Naive thymus-derived CD4-positive, alpha-beta T cell (primary cell): ENCODE measurements around the gene ASTN1. TPM values are rescaled to one million over a fixed set of nuclear protein-coding genes. Genes with fewer than 3 reads are reported as not detected.
A peak's percentile ranks its signal among the peaks of the same experiment; 100 is the strongest.

Experiments used
- ATAC-seq: fragments of 150-1000 bp; cut with Tn5 transposase; 2 replicates; pipeline ENCODE4 v1.10.0; 2021; ENCODE audit warnings: mild to moderate bottlenecking, moderate library complexity
- CTCF ChIA-PET: fragments of 350-600 bp; sonication (Branson Sonifier 250); formaldehyde crosslinking; loops from one replicate; lab custom pipeline; 2021; ENCODE audit warnings: antibody characterized with exemption; lab: Charles Lee
- POLR2A ChIA-PET: fragments of 350-600 bp; sonication (Branson Sonifier 250); formaldehyde crosslinking; loops from one replicate; lab custom pipeline; 2021; ENCODE audit warnings: antibody characterized with exemption, inconsistent platforms; lab: Charles Lee
- DNase-seq, 9 donors: peaks; one replicate each; pipeline versions ENCODE4 v3.0.0 to v3.0.0-alpha.2; 2020 to 2022; ENCODE audit warnings: mixed read lengths in 1 of 9
- H3K27ac ChIP-seq: one replicate; pipeline ENCODE4 v1.7.0; 2013; ENCODE audit warnings: mild to moderate bottlenecking, low read depth, low read length, moderate library complexity
- H3K27me3 ChIP-seq, 2 donors: one replicate each; pipeline ENCODE4 v1.7.0; 2013; ENCODE audit warnings: low read length in 2 of 2, mild to moderate bottlenecking in 2 of 2, moderate library complexity in 2 of 2; ENCODE audit not compliant: control insufficient read depth in 2 of 2, insufficient read depth in 2 of 2
- H3K36me3 ChIP-seq, 3 experiments: 1 replicate in 2 of 3; 2 replicates in 1 of 3; pipeline ENCODE4 v1.7.0; 2013; ENCODE audit warnings: low read length in 3 of 3, mild to moderate bottlenecking in 3 of 3, moderate library complexity in 1 of 3; ENCODE audit not compliant: insufficient read depth in 3 of 3, control insufficient read depth in 2 of 3
- H3K4me1 ChIP-seq, 2 donors: one replicate each; pipeline ENCODE4 v1.7.0; 2013; ENCODE audit warnings: low read length in 2 of 2, mild to moderate bottlenecking in 2 of 2, moderate library complexity in 1 of 2; ENCODE audit not compliant: control insufficient read depth in 2 of 2, insufficient read depth in 2 of 2
- H3K4me3 ChIP-seq: 2 replicates; pipeline ENCODE4 v1.7.0; 2013; ENCODE audit warnings: mild to moderate bottlenecking, low read length
- H3K9me3 ChIP-seq, 3 experiments: 1 replicate in 2 of 3; 2 replicates in 1 of 3; pipeline ENCODE4 v1.7.0; 2013; ENCODE audit warnings: low read length in 3 of 3; ENCODE audit not compliant: control insufficient read depth in 2 of 3
- H3K27ac Mint-ChIP-seq, 9 donors: one replicate each; pipeline ENCODE4 v1.8.0; 2020 to 2022; ENCODE audit warnings: mixed read lengths in 9 of 9, mild to moderate bottlenecking in 8 of 9, moderate library complexity in 5 of 9, inconsistent platforms in 2 of 9
- H3K27me3 Mint-ChIP-seq, 5 donors: one replicate each; pipeline ENCODE4 v1.8.0; 2021 to 2022; ENCODE audit warnings: mixed read lengths in 5 of 5, mild to moderate bottlenecking in 1 of 5
- H3K36me3 Mint-ChIP-seq, 5 donors: one replicate each; pipeline ENCODE4 v1.8.0; 2020 to 2022; ENCODE audit warnings: mixed read lengths in 5 of 5, mild to moderate bottlenecking in 3 of 5, inconsistent platforms in 1 of 5
- H3K4me1 Mint-ChIP-seq, 7 donors: one replicate each; pipeline ENCODE4 v1.8.0; 2020 to 2022; ENCODE audit warnings: mixed read lengths in 7 of 7, mild to moderate bottlenecking in 3 of 7, inconsistent platforms in 1 of 7
- H3K4me3 Mint-ChIP-seq, 10 donors: one replicate each; pipeline ENCODE4 v1.8.0; 2020 to 2022; ENCODE audit warnings: mild to moderate bottlenecking in 10 of 10, mixed read lengths in 10 of 10, moderate library complexity in 6 of 10, inconsistent platforms in 2 of 10
- H3K9me3 Mint-ChIP-seq, 11 donors: one replicate each; pipeline ENCODE4 v1.8.0; 2020 to 2022; ENCODE audit warnings: mixed read lengths in 11 of 11, mild to moderate bottlenecking in 4 of 11, inconsistent platforms in 1 of 11, moderate library complexity in 1 of 11
- intact Hi-C, 2 donors: fragments of 100-400 bp; cut with micrococcal nuclease; formaldehyde crosslinking; loops; one replicate each; pipeline ENCODE4 v1.15.1; 2023
- polyA plus RNA-seq, 2 donors: library from polyadenylated mRNA; unstranded; fragments of 300-500 nt; fragmentation: Illumina TruSeq; gene quantifications; one replicate each; pipeline ENCODE4 v1.2.3, GENCODE V29; 2021
- total RNA-seq, 6 experiments: library from RNA in 5 of 6; stranded (reverse) in 5 of 6; gene quantifications; 1 replicate in 5 of 6; 2 replicates in 1 of 6; pipeline ENCODE4 v1.2.3 and lab custom pipeline; 2021 to 2026

Gene ASTN1
- total RNA-seq, result under 1 TPM in 1 of 5 experiments, not detected in 4; 0.07 TPM
- polyA plus RNA-seq, result not detected
- not detected for total RNA-seq (lab: John Stamatoyannopoulos, UW)

- no peak within 1 kb of the TSS for H3K27ac Mint-ChIP-seq
- H3K27me3 Mint-ChIP-seq, result peaks cover 25 to 40% (median 29%) of the 10 kb centered on the region in 5 donors
- H3K9me3 ChIP-seq, result no peaks in the 10 kb centered on the region
- no peak within 1 kb of the TSS for H3K27ac ChIP-seq
- H3K4me3 Mint-ChIP-seq, result peak within 1 kb of the TSS in 1 of 10 donors; percentile 2
- no peak for DNase-seq
- peaks cover 0 to 15% (median 3%) of the 10 kb centered on the region in 11 donors for H3K9me3 Mint-ChIP-seq
- intact Hi-C loops, result no loop called here
- H3K4me3 ChIP-seq, result no peak within 1 kb of the TSS
- no peaks in the 10 kb centered on the region for H3K4me1 ChIP-seq
- POLR2A ChIA-PET, result no interaction called here
- H3K4me1 Mint-ChIP-seq, result peaks cover 0 to 9% (median 0%) of the 10 kb centered on the region in 7 donors
- CTCF ChIA-PET, result no interaction called here
- H3K36me3 ChIP-seq, result no peaks in the 10 kb centered on the region
- no peaks in the 10 kb centered on the region for H3K27me3 ChIP-seq
- H3K36me3 Mint-ChIP-seq, result peaks cover 0 to 9% (median 0%) of the 10 kb centered on the region in 5 donors
- ATAC-seq, result no peak
Observed at GRCh38 chr1:177164380-177165068, at the start of gene ASTN1. TSS of gene ASTN1 (minus strand) at chr1:177164712. CDS start at chr1:177164676, 36 bp downstream.

DNA sequence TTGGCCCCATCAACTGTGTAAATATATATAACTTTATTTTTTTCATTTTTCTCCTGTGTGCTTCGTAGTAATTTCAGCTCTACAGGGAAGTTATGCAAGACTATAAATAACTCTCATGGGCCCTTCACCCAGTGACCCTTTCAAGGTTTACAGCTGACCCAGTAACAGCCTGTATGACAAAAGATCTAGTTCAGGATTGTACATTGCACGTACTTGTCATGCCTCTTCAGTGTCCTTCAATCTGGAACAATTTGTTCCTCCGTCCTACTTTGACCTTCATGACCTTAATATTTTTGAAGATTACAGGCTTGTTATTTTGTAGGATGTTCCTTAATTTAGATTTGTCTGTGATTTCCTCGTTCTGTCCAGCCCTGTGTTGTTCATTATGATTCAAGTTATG is 46.7 kb upstream of the ASTN1 start:
- H3K4me1 Mint-ChIP-seq, result no peaks in the 10 kb centered on the region
- no peak overlapping the region for H3K4me3 ChIP-seq
- no peaks in the 10 kb centered on the region for H3K36me3 ChIP-seq
- H3K9me3 ChIP-seq, result no peaks in the 10 kb centered on the region
- DNase-seq (no peak), ATAC-seq (no peak)
- no peaks in the 10 kb centered on the region for H3K36me3 Mint-ChIP-seq
- no peaks in the 10 kb centered on the region for H3K4me1 ChIP-seq
- no peak overlapping the region for H3K27ac ChIP-seq
- no peak overlapping the region for H3K27ac Mint-ChIP-seq
- no peak overlapping the region for H3K4me3 Mint-ChIP-seq
- ChIA-PET CTCF (no interaction called here), POLR2A (interaction anchor here (0.7 kb wide), 1 partner anchor 19 kb away, joined by 5 read pairs; no protein-coding TSS in a partner anchor)
- no peaks in the 10 kb centered on the region for H3K27me3 ChIP-seq
- peaks cover 0 to 11% (median 3%) of the 10 kb centered on the region in 11 donors for H3K9me3 Mint-ChIP-seq
- intact Hi-C loops, result no loop called here
- H3K27me3 Mint-ChIP-seq, result no peaks in the 10 kb centered on the region

DNA sequence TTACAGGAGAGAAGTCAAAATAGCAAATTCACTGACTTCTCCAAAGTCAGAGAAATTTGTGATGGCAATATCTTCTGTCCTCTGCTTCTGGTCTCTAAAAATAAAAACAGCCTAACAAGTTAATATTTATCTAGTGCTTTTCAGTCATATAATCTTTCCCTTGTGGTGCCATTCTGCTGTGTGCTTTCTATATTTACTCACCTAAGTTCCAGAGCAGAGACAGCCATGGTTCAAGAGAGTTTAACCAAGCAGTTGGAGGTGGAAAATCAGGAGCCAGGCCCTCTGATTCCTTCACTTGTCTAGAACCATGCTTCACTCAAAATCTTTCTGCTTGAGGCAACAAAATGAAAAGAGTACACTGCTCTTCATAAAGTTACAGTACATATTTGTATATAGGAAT is 45.6 kb upstream of the ASTN1 start:
- Histone ChIP-seq H3K27ac (no peak overlapping the region), H3K27me3 (no peaks in the 10 kb centered on the region), H3K36me3 (no peaks in the 10 kb centered on the region), H3K4me1 (no peaks in the 10 kb centered on the region), H3K4me3 (no peak overlapping the region), H3K9me3 (no peaks in the 10 kb centered on the region)
- ATAC-seq, result no peak
- Mint-ChIP-seq H3K9me3 (peaks cover 0 to 8% (median 0%) of the 10 kb centered on the region in 11 donors), H3K27me3 (no peaks in the 10 kb centered on the region), H3K4me3 (no peak overlapping the region), H3K27ac (no peak overlapping the region), H3K36me3 (no peaks in the 10 kb centered on the region), H3K4me1 (no peaks in the 10 kb centered on the region)
- DNase-seq, result no peak
- POLR2A ChIA-PET, result no interaction called here
- intact Hi-C loops, result no loop called here
- CTCF ChIA-PET, result no interaction called here

- H3K4me1 Mint-ChIP-seq, result no peaks in the 10 kb centered on the region
- Histone ChIP-seq H3K9me3 (no peaks in the 10 kb centered on the region), H3K27ac (no peak overlapping the region), H3K27me3 (no peaks in the 10 kb centered on the region), H3K4me3 (no peak overlapping the region), H3K36me3 (no peaks in the 10 kb centered on the region), H3K4me1 (no peaks in the 10 kb centered on the region)
- H3K27ac Mint-ChIP-seq, result no peak overlapping the region
- no peak overlapping the region for H3K4me3 Mint-ChIP-seq
- ChIA-PET CTCF (no interaction called here), POLR2A (no interaction called here)
- peaks cover 0 to 8% (median 0%) of the 10 kb centered on the region in 11 donors for H3K9me3 Mint-ChIP-seq
- no peak for DNase-seq
- no peaks in the 10 kb centered on the region for H3K36me3 Mint-ChIP-seq
- intact Hi-C loops, result no loop called here
- ATAC-seq, result no peak
- no peaks in the 10 kb centered on the region for H3K27me3 Mint-ChIP-seq
Observed at GRCh38 chr1:177209357-177209756, 44.8 kb upstream of the ASTN1 start.

- no peaks in the 10 kb centered on the region for H3K36me3 ChIP-seq
- intact Hi-C loops, result no loop called here
- H3K4me3 Mint-ChIP-seq, result no peak overlapping the region
- POLR2A ChIA-PET, result no interaction called here
- DNase-seq (no peak), ATAC-seq (no peak)
- no peaks in the 10 kb centered on the region for H3K27me3 Mint-ChIP-seq
- H3K4me3 ChIP-seq, result no peak overlapping the region
- no peak overlapping the region for H3K27ac ChIP-seq
- H3K9me3 ChIP-seq, result no peaks in the 10 kb centered on the region
- peaks cover 0 to 8% (median 2%) of the 10 kb centered on the region in 11 donors for H3K9me3 Mint-ChIP-seq
- H3K27ac Mint-ChIP-seq, result no peak overlapping the region
- no peaks in the 10 kb centered on the region for H3K36me3 Mint-ChIP-seq
- H3K4me1 Mint-ChIP-seq, result no peaks in the 10 kb centered on the region
- no peaks in the 10 kb centered on the region for H3K4me1 ChIP-seq
- CTCF ChIA-PET, result no interaction called here
- no peaks in the 10 kb centered on the region for H3K27me3 ChIP-seq
Observed at GRCh38 chr1:177208920-177209319, 44.4 kb upstream of the ASTN1 start.

DNA sequence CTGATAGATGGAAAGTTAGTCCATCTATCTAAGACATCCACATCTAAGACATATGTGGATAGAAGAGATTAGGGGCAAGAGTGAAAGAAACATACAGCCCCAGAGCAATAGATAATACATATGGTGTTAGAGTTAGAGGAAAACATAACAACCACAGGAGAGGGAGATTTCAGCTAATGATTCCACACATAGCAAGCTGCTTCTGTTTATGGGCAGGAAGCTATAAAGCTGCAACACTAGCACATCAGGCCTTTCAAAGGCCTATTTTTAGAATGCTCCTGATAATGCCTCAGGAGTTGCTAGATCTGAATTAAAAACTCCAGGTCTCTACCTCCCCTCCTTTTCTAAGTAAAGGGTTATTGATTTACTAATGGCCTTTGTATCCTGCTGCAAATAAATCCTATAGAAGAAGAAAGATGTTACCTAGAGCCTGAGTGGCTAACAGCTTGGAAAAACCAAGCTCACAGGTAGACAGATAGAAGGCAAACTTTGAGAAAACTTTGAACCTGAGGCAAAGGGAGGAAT is 42.4 kb upstream of the ASTN1 start:
- no peaks in the 10 kb centered on the region for H3K27me3 Mint-ChIP-seq

DNA sequence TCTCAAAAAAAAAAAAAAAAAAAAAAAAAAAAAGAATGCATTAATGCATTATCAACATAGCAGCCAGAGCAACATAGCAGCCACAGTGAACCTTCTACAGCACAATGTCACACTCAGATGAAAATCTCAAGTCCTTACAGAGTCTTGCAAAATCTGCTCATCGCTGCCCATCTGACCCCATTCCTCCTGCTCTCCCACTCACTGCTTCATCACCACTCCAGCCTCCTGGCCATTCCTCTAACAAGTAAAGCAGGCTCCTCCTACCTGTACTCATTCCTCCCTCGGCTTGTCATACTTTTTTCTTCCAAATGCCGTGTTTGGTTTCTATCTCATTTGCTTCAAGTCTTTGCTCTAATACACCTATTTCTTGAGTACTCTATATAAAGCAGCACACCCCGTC is 35.8 kb upstream of the ASTN1 start:
- DNase-seq (no peak), ATAC-seq (no peak)
- Mint-ChIP-seq H3K36me3 (no peaks in the 10 kb centered on the region), H3K27me3 (no peaks in the 10 kb centered on the region), H3K4me1 (no peaks in the 10 kb centered on the region), H3K4me3 (no peak overlapping the region), H3K9me3 (peaks cover 0 to 29% (median 6%) of the 10 kb centered on the region in 11 donors), H3K27ac (no peak overlapping the region)
- no peak overlapping the region for H3K27ac ChIP-seq
- POLR2A ChIA-PET, result no interaction called here
- H3K9me3 ChIP-seq, result no peaks in the 10 kb centered on the region
- H3K27me3 ChIP-seq, result no peaks in the 10 kb centered on the region
- no peak overlapping the region for H3K4me3 ChIP-seq
- no peaks in the 10 kb centered on the region for H3K36me3 ChIP-seq
- intact Hi-C loops, result no loop called here
- CTCF ChIA-PET, result no interaction called here
- no peaks in the 10 kb centered on the region for H3K4me1 ChIP-seq

More for the DNA sequence above, 42.4 kb upstream of the ASTN1 start:
- H3K27ac ChIP-seq, result no peak overlapping the region
- H3K27ac Mint-ChIP-seq, result no peak overlapping the region
- no peaks in the 10 kb centered on the region for H3K36me3 ChIP-seq
- ChIA-PET CTCF (no interaction called here), POLR2A (no interaction called here)
- no peak overlapping the region for H3K4me3 ChIP-seq
- H3K9me3 ChIP-seq, result no peaks in the 10 kb centered on the region
- peaks cover 0 to 11% (median 2%) of the 10 kb centered on the region in 11 donors for H3K9me3 Mint-ChIP-seq
- H3K36me3 Mint-ChIP-seq, result no peaks in the 10 kb centered on the region
- H3K4me3 Mint-ChIP-seq, result no peak overlapping the region
- ATAC-seq, result no peak
- H3K4me1 ChIP-seq, result no peaks in the 10 kb centered on the region
- DNase-seq, result no peak
- intact Hi-C loops, result no loop called here
- no peaks in the 10 kb centered on the region for H3K4me1 Mint-ChIP-seq
- no peaks in the 10 kb centered on the region for H3K27me3 ChIP-seq
